Liver (tissue), 3 donors: Measurements from ENCODE around the gene PHF20.
"Not testable (repeated sequence)": the region's sequence is repeated elsewhere in the genome, so short reads cannot be mapped to it uniquely, and the experiment has no call there.

ENCODE experiments used
- GABPA ChIP-seq, 2 donors: IDR thresholded peaks in 1 of 2; conservative IDR thresholded peaks in 1 of 2; 2 replicates each; pipeline ENCODE4 v1.6.1; 2016; ENCODE audit warnings: antibody characterized with exemption in 2 of 2, mild to moderate bottlenecking in 1 of 2, moderate library complexity in 1 of 2
- ZBTB33 ChIP-seq: IDR thresholded peaks from 2 replicates; pipeline ENCODE4 v1.6.1; 2016; ENCODE audit warnings: antibody characterized with exemption
- TF ChIP-seq, protein P1 (sequence below): fragments of 150-350 bp; IDR thresholded peaks from 2 replicates; pipeline ENCODE4 v1.5.1; 2017; ENCODE audit warnings: improper control_type of control experiment, low read depth, low read length; ENCODE audit not compliant: missing input control
- TF ChIP-seq, protein P2 (sequence below): IDR thresholded peaks from 2 replicates; pipeline ENCODE4 v1.6.1; 2016; ENCODE audit warnings: antibody characterized with exemption, mild to moderate bottlenecking
- donor health status: healthy.
- donor health status: healthy.

DNA sequence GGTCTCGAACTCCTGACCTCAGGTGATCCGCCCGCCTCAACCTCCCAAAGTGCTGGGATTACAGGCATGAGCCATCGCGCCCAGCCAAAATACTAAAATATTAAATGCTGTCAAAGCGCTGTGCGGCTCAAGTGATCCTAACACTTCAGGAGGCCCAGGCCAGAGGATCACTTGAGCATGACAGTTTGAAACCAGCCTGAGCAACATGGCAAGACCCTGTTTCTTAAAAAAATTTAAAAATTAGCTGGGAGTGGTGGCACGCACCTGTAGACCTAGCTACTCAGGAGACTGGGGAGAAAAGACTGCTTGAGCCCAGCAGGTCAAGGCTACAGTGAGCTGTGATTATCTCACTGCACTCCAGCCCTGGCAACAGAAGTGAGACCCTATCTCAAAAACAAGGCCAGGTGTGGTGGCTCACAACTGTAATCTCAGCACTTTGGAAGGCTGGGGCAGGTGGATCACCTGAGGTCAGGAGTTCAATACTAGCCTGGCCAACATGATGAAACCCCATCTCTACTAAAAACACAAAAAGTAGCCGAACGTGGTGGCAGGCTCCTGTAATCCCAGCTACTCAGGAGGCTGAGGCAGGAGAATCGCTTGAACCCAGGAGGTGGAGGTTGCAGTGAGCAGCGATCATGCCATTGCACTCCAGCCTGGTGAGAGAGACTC, 48.0 kb upstream of the PHF20 start:
- TF ChIP-seq, protein P1, sequence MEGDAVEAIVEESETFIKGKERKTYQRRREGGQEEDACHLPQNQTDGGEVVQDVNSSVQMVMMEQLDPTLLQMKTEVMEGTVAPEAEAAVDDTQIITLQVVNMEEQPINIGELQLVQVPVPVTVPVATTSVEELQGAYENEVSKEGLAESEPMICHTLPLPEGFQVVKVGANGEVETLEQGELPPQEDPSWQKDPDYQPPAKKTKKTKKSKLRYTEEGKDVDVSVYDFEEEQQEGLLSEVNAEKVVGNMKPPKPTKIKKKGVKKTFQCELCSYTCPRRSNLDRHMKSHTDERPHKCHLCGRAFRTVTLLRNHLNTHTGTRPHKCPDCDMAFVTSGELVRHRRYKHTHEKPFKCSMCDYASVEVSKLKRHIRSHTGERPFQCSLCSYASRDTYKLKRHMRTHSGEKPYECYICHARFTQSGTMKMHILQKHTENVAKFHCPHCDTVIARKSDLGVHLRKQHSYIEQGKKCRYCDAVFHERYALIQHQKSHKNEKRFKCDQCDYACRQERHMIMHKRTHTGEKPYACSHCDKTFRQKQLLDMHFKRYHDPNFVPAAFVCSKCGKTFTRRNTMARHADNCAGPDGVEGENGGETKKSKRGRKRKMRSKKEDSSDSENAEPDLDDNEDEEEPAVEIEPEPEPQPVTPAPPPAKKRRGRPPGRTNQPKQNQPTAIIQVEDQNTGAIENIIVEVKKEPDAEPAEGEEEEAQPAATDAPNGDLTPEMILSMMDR = not testable (repeated sequence)
- not testable (repeated sequence) for TF ChIP-seq ZBTB33; GABPA (IDR thresholded peaks at IDR 0.05 in 1 of 2, conservative IDR thresholded peaks at IDR 0.05 in 1 of 2)
- TF ChIP-seq, protein P2, sequence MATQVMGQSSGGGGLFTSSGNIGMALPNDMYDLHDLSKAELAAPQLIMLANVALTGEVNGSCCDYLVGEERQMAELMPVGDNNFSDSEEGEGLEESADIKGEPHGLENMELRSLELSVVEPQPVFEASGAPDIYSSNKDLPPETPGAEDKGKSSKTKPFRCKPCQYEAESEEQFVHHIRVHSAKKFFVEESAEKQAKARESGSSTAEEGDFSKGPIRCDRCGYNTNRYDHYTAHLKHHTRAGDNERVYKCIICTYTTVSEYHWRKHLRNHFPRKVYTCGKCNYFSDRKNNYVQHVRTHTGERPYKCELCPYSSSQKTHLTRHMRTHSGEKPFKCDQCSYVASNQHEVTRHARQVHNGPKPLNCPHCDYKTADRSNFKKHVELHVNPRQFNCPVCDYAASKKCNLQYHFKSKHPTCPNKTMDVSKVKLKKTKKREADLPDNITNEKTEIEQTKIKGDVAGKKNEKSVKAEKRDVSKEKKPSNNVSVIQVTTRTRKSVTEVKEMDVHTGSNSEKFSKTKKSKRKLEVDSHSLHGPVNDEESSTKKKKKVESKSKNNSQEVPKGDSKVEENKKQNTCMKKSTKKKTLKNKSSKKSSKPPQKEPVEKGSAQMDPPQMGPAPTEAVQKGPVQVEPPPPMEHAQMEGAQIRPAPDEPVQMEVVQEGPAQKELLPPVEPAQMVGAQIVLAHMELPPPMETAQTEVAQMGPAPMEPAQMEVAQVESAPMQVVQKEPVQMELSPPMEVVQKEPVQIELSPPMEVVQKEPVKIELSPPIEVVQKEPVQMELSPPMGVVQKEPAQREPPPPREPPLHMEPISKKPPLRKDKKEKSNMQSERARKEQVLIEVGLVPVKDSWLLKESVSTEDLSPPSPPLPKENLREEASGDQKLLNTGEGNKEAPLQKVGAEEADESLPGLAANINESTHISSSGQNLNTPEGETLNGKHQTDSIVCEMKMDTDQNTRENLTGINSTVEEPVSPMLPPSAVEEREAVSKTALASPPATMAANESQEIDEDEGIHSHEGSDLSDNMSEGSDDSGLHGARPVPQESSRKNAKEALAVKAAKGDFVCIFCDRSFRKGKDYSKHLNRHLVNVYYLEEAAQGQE = not testable (repeated sequence)
